Epithelial cell of prostate (primary cell): ENCODE results near the gene SEC16B.

Experiments
- DNase-seq: peaks from one replicate; pipeline ENCODE4 v3.0.0-alpha.2; 2011; ENCODE audit warnings: low read depth, low spot score
- H3K27ac ChIP-seq: fragments of 450-650 bp; 2 replicates; pipeline ENCODE4 v1.5.1; 2017; ENCODE audit warnings: mild to moderate bottlenecking

SEC16B gene

GRCh38 chr1:177914603-177915002 lies 55.3 kb downstream of the SEC16B start:
- DNase-seq = peak; percentile 34
- peak overlapping the region; percentile 78 for H3K27ac ChIP-seq

DNA sequence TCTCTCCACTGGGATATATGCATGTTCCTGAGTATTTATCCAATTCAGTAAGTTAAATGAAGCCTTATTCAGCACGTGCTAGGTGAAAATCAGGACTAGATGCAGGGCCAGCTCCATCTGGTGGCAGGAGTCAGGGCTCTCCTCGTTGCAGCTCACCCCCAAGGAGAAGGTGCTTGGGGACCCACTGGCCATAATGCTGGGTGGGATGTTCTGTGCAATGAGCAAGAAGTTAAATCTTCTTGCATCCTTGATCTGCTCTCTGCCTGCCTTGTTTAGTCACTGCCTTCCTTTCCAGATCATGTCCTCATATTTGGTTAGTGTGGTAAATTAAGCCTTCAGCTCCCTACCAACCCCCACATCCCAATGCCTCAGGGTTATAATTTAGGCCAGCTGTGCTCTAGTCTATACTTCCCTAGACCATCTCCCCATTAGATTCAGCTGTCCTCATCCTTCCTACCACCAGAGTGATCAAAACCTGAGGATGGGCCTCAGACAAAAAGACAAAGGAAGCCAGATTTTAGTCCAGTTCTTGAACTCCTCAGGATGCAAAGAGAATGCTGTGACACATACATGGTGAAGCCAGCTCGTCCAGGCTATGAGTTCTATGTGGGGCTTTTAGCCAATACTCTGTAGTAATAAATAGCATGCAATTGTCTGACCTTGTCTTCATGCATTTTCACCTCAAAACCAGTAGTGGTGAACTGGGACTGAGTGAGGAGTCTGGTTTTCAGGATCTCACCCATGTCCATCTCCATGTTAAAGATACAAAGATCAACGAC lies 55.9 kb downstream of the SEC16B start:
- DNase-seq = no peak

GRCh38 chr1:177912991-177913390 lies 56.9 kb downstream of the SEC16B start:
- no peak overlapping the region for H3K27ac ChIP-seq
- no peak for DNase-seq

More for the DNA sequence above, 55.9 kb downstream of the SEC16B start:
- peak overlapping the region; percentile 78 for H3K27ac ChIP-seq

- H3K27ac ChIP-seq = no peak overlapping the region
- DNase-seq = peak; percentile 24
Observed at GRCh38 chr1:177909416-177909815, 60.4 kb downstream of the SEC16B start.

DNA sequence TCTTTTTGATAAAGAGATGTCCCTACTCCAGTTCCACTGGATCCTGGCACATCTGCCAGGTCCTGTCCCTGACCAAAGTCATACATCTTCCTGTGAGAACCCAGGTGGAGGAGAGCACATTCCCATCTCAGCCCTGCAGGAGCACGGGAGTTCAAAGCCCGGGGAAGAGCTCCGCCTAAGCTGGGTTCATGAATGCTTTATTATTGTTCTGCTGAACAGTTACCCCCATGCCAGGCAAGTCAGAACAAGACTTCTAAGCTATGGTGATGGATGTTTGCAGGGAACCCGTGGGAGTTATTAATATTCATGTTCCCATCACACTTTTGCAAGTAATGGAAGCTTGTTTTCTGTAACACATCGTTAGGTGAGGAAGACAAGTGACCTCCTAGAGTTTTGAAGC lies 62.9 kb downstream of the SEC16B start:
- peak; percentile 46 for DNase-seq
- H3K27ac ChIP-seq = no peak overlapping the region

GRCh38 chr1:177905686-177906085 lies 64.2 kb downstream of the SEC16B start:
- H3K27ac ChIP-seq = no peak overlapping the region
- DNase-seq = no peak

DNA sequence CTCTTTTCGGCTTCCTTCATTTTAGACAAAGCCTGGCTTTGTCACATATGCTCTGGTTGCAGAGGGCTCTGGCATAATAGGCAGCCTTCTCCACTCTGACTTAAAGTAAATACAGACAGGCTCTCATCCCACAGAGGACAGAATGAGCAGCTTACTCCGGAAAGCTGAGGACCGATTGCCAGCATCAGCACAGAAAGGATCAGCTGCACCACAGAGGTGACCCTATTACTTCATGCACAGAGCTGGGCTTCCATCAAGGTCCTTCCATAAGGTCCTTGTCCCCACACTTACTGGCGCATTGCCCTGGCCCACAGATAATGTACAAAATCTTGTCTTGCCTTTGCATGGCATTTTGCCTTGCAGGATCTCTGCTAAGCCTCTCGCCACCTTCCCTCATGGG lies 67.6 kb downstream of the SEC16B start:
- no peak overlapping the region for H3K27ac ChIP-seq
- DNase-seq = no peak

- H3K27ac ChIP-seq = no peak overlapping the region
- DNase-seq = no peak
Observed at GRCh38 chr1:177897998-177898654, 71.7 kb downstream of the SEC16B start.

DNA sequence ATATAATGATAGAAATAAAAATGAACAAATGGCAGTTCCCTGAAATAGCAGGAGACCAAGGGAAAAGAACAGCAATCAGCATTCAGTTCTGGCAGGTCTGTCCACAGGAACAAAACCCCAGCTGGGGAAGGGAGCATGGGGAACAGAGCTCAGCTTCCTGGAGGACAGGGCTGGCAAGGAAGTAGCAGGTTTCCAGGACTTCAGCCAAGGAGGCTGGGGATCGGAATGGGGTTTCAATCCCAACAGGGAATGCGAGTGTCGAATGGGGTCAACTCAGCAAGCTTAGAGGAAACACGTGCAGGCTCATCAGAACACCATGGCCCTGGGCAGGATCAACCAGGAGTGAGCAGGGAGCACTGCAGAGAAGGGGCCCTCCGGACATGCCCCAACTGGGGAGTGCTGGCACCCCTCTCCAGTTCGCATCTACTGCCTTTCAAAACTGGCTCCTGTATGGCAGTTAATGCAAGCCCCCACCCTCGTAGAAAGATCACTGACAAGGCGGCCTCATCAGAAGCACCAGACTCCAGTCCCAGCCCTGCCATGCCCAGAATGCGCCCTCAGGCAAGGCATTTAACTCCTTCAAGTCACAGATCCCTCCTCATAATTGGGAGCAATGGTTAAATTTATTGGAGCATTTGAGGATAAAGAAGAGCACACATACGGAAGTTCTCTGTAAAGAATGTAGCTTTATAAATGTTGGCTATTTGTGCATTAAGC lies 72.4 kb downstream of the SEC16B start:
- DNase-seq = no peak
- no peak overlapping the region for H3K27ac ChIP-seq
